GM23338 (cell line): ENCODE data around the gene PSMD5. TPM values are rescaled to one million over a fixed set of nuclear protein-coding genes. Genes with fewer than 3 reads are reported as not detected.

Experiments
- ATAC-seq: fragments of 200-7000 bp; cut with Tn5 transposase; 3 replicates; pipeline ENCODE4 v1.9.1; 2020
- DNase-seq: peaks from one replicate; pipeline ENCODE4 v3.0.0-alpha.2; 2015; ENCODE audit warnings: low spot score
- H2AFZ ChIP-seq: fragments of 200-600 bp; sonication (generic); 2 replicates; pipeline ENCODE4 v1.8.0; 2016; ENCODE audit warnings: antibody characterized with exemption, mild to moderate bottlenecking, moderate library complexity
- H3F3A ChIP-seq: fragments of 200-600 bp; sonication (generic); replicated peaks from 2 replicates; pipeline ENCODE4 v1.8.0; 2017; ENCODE audit warnings: antibody characterized with exemption, mixed run types, low read depth
- H3K27ac ChIP-seq: fragments of 200-600 bp; sonication (generic); 2 replicates; pipeline ENCODE4 v1.6.1; 2016; ENCODE audit warnings: low read depth
- H3K27me3 ChIP-seq: fragments of 200-600 bp; sonication (generic); 2 replicates; pipeline ENCODE4 v1.8.0; 2016; ENCODE audit warnings: mild to moderate bottlenecking, mixed run types, moderate library complexity; ENCODE audit not compliant: insufficient read depth
- H3K36me3 ChIP-seq: fragments of 200-600 bp; sonication (generic); 2 replicates; pipeline ENCODE4 v1.8.0; 2016; ENCODE audit warnings: mild to moderate bottlenecking; ENCODE audit not compliant: insufficient read depth
- H3K4me1 ChIP-seq: fragments of 200-600 bp; sonication (generic); 2 replicates; pipeline ENCODE4 v1.8.0; 2016; ENCODE audit warnings: mild to moderate bottlenecking, moderate library complexity; ENCODE audit not compliant: insufficient read depth
- H3K4me2 ChIP-seq: fragments of 200-600 bp; sonication (generic); 2 replicates; pipeline ENCODE4 v1.7.1; 2017; ENCODE audit warnings: mixed run types
- H3K4me3 ChIP-seq: fragments of 200-600 bp; sonication (generic); 2 replicates; pipeline ENCODE4 v1.6.1; 2016; ENCODE audit warnings: mixed run types
- H3K79me2 ChIP-seq: fragments of 200-600 bp; sonication (generic); replicated peaks from 2 replicates; pipeline ENCODE4 v1.8.0; 2017; ENCODE audit warnings: mild to moderate bottlenecking; ENCODE audit not compliant: insufficient read depth
- H3K9me2 ChIP-seq: fragments of 200-600 bp; sonication (generic); 2 replicates; pipeline ENCODE4 v1.8.0; 2017; ENCODE audit not compliant: insufficient read depth
- H4K20me1 ChIP-seq: fragments of 200-600 bp; sonication (generic); replicated peaks from 2 replicates; pipeline ENCODE4 v1.8.0; 2017; ENCODE audit warnings: mild to moderate bottlenecking; ENCODE audit not compliant: insufficient read depth
- H3K27ac Mint-ChIP-seq: 2 replicates; pipeline ENCODE4 v1.8.0; 2020; ENCODE audit warnings: inconsistent platforms, mild to moderate bottlenecking, moderate library complexity, mixed read lengths
- H3K27me3 Mint-ChIP-seq: 3 replicates; pipeline ENCODE4 v1.8.0; 2022; ENCODE audit warnings: low read depth, mild to moderate bottlenecking, moderate library complexity, mixed read lengths, inconsistent platforms; ENCODE audit not compliant: insufficient read depth, poor library complexity
- H3K36me3 Mint-ChIP-seq: 3 replicates; pipeline ENCODE4 v1.8.0; 2021; ENCODE audit warnings: low read depth, mild to moderate bottlenecking, inconsistent platforms, moderate library complexity, mixed read lengths
- H3K4me1 Mint-ChIP-seq: 3 replicates; pipeline ENCODE4 v1.8.0; 2020; ENCODE audit warnings: mild to moderate bottlenecking, inconsistent platforms, mixed read lengths
- H3K4me3 Mint-ChIP-seq: 3 replicates; pipeline ENCODE4 v1.8.0; 2021; ENCODE audit warnings: moderate library complexity, mild to moderate bottlenecking, inconsistent platforms, mixed read lengths
- H3K9me3 Mint-ChIP-seq: 3 replicates; pipeline ENCODE4 v1.8.0; 2020; ENCODE audit warnings: moderate library complexity, mild to moderate bottlenecking, inconsistent platforms, mixed read lengths
- ETS1 ChIP-seq: IDR thresholded peaks from 2 replicates; pipeline ENCODE4 v1.6.1; 2016; ENCODE audit warnings: antibody characterized with exemption
- EZH2phosphoT487 ChIP-seq: fragments of 200-600 bp; sonication (generic); IDR thresholded peaks from one replicate; pipeline ENCODE4 v1.8.1; 2018; ENCODE audit warnings: antibody characterized with exemption; ENCODE audit not compliant: unreplicated experiment
- JUNB ChIP-seq: IDR thresholded peaks from one replicate; pipeline ENCODE4 v1.6.1; 2016; ENCODE audit warnings: antibody characterized with exemption; ENCODE audit not compliant: unreplicated experiment
- POLR2AphosphoS5 ChIP-seq: IDR thresholded peaks from 2 replicates; pipeline ENCODE4 v1.6.1; 2016; ENCODE audit warnings: antibody characterized with exemption, low read depth
- ZNF331 ChIP-seq: fragments of 250-450 bp; sonication (Bioruptor Pico); IDR thresholded peaks from 2 replicates; pipeline ENCODE4 v1.5.0; 2020; ENCODE audit warnings: low read depth, mild to moderate bottlenecking, moderate library complexity
- ZNF462 ChIP-seq: fragments of 250-450 bp; sonication (Bioruptor Pico); IDR thresholded peaks from 2 replicates; pipeline ENCODE4 v1.5.0; 2020; ENCODE audit warnings: mild to moderate bottlenecking, moderate library complexity
- polyA plus RNA-seq: library from polyadenylated mRNA; unstranded; fragments of >200 nt; fragmentation: Nextera tagmentation; extraction: Ambion mirVana; gene quantifications from 2 replicates; pipeline ENCODE4 v1.2.1, GENCODE V29; 2016
- total RNA-seq: library from RNA; depleted of rRNA; stranded (reverse); fragments of >200 nt; shearing (Covaris generic); gene quantifications from 2 replicates; pipeline ENCODE4 v1.2.3, GENCODE V29; 2014

PSMD5 gene
- total and polyA plus RNA-seq, 2 experiments from 2014 or later: 23.9 to 40.5 TPM

GRCh38 chr9:120885958-120886357 lies 43.2 kb upstream of the PSMD5 start (continued):
- TF ChIP-seq ZNF462 (no peak), POLR2AphosphoS5 (no peak), ETS1 (no peak)

- no peak overlapping the region for H2AFZ ChIP-seq
- H3K4me3 Mint-ChIP-seq: no peak overlapping the region
- H3K27me3 Mint-ChIP-seq: peaks cover 11% of the 10 kb centered on the region
- H3K4me1 Mint-ChIP-seq: peaks cover 8% of the 10 kb centered on the region
- no peak for ATAC-seq
- DNase-seq: no peak
- no peaks in the 10 kb centered on the region for H3K9me2 ChIP-seq
- TF ChIP-seq ETS1 (no peak), JUNB (no peak), ZNF331 (no peak), EZH2phosphoT487 (no peak), POLR2AphosphoS5 (no peak)
- H3K79me2 ChIP-seq: no peaks in the 10 kb centered on the region
- H3K27ac ChIP-seq: no peak overlapping the region
- no peaks in the 10 kb centered on the region for H3K4me1 ChIP-seq
- H3F3A ChIP-seq: no peaks in the 10 kb centered on the region
- no peaks in the 10 kb centered on the region for H4K20me1 ChIP-seq
- H3K4me2 ChIP-seq: no peak overlapping the region
- no peaks in the 10 kb centered on the region for H3K9me3 Mint-ChIP-seq
- H3K36me3 Mint-ChIP-seq: no peaks in the 10 kb centered on the region
- no peaks in the 10 kb centered on the region for H3K27me3 ChIP-seq
- no peaks in the 10 kb centered on the region for H3K36me3 ChIP-seq
- H3K27ac Mint-ChIP-seq: no peak overlapping the region
- H3K4me3 ChIP-seq: no peak overlapping the region
Observed at GRCh38 chr9:120885457-120885856, 42.7 kb upstream of the PSMD5 start.
